HG02763 (cell line): ENCODE results near the gene BCL2L15.
"Not testable (repeated sequence)": the region's sequence is repeated elsewhere in the genome, so short reads cannot be mapped to it uniquely, and the experiment has no call there.

Experiments used
- ATAC-seq: cut with Tn5 transposase; IDR thresholded peaks from one replicate; pipeline ENCODE4 v1.9.1; 2021; ENCODE audit warnings: mild to moderate bottlenecking, moderate library complexity; ENCODE audit not compliant: unreplicated experiment

Gene BCL2L15

GRCh38 chr1:113872219-113872935 is 15.0 kb downstream of the BCL2L15 start:
- ATAC-seq = no peak

GRCh38 chr1:113871597-113872113 is 15.7 kb downstream of the BCL2L15 start, which contains the start of gene PTPN22:
Gene PTPN22, minus strand, starts transcription at chr1:113871712.
- peak; percentile 92 for ATAC-seq

GRCh38 chr1:113870778-113871177 is 16.6 kb downstream of the BCL2L15 start:
- ATAC-seq = no peak

- no peak for ATAC-seq
Observed at GRCh38 chr1:113868387-113869083, 18.8 kb downstream of the BCL2L15 start.

- no peak for ATAC-seq
Observed at GRCh38 chr1:113861641-113862040, 25.7 kb downstream of the BCL2L15 start.

GRCh38 chr1:113860891-113861290 is 26.5 kb downstream of the BCL2L15 start:
- ATAC-seq = no peak

- ATAC-seq = peak; percentile 91
Observed at GRCh38 chr1:113859478-113860175, 27.8 kb downstream of the BCL2L15 start.

GRCh38 chr1:113858982-113859381 is 28.4 kb downstream of the BCL2L15 start:
- ATAC-seq = no peak

- ATAC-seq = no peak
Observed at GRCh38 chr1:113858418-113858817, 29.0 kb downstream of the BCL2L15 start.

GRCh38 chr1:113857776-113858175 is 29.6 kb downstream of the BCL2L15 start:
- no peak for ATAC-seq

- ATAC-seq = no peak
Observed at GRCh38 chr1:113856401-113856790, 31.0 kb downstream of the BCL2L15 start.

- ATAC-seq = no peak
Observed at GRCh38 chr1:113855630-113856400, 31.6 kb downstream of the BCL2L15 start.

GRCh38 chr1:113854234-113854633 is 33.1 kb downstream of the BCL2L15 start:
- no peak for ATAC-seq

- not testable (repeated sequence) for ATAC-seq
Observed at GRCh38 chr1:113852694-113853093, 34.7 kb downstream of the BCL2L15 start.

GRCh38 chr1:113850127-113850796 is 37.1 kb downstream of the BCL2L15 start:
- no peak for ATAC-seq

- no peak for ATAC-seq
Observed at GRCh38 chr1:113849072-113849471, 38.3 kb downstream of the BCL2L15 start.

- ATAC-seq = no peak
Observed at GRCh38 chr1:113846391-113847035, 40.9 kb downstream of the BCL2L15 start.

GRCh38 chr1:113836534-113836933 is 50.8 kb downstream of the BCL2L15 start:
- no peak for ATAC-seq

- ATAC-seq = no peak
Observed at GRCh38 chr1:113835686-113836290, 51.6 kb downstream of the BCL2L15 start.
